HG02763 (cell line): ENCODE data around the gene HNF1A.
A peak's percentile ranks its signal among the peaks of the same experiment; 100 is the strongest.
"Not testable (repeated sequence)": the region's sequence is repeated elsewhere in the genome, so short reads cannot be mapped to it uniquely, and the experiment has no call there.

ENCODE experiments used
- ATAC-seq: cut with Tn5 transposase; IDR thresholded peaks from one replicate; pipeline ENCODE4 v1.9.1; 2021; ENCODE audit warnings: mild to moderate bottlenecking, moderate library complexity; ENCODE audit not compliant: unreplicated experiment

Gene HNF1A

GRCh38 chr12:121038861-121039668 is 60.7 kb downstream of the HNF1A start, which contains the start of gene OASL:
TSS of gene OASL (minus strand) at chr12:121039246. CDS start at chr12:121038971, 275 bp downstream.
- peak; percentile 72 for ATAC-seq

DNA sequence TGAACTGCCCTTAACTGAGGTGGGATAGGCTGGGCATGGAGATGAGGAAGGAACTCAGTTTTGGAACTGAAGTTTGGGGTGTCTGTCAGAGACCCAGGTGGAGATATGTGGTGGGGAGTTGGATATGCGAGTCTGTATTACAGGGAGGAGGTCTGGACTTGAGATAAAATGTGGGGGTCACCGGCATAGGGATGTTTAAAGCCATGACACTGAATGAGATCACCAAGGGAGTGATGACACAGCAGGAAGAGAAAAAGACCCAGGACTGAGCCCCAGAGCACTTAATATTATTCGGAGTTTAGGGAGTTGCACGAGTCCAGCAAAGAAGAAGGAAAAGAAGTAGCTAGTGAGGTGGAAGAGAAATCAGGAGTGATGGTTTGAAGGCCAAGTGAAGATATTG is 64.7 kb downstream of the HNF1A start:
- no peak for ATAC-seq

DNA sequence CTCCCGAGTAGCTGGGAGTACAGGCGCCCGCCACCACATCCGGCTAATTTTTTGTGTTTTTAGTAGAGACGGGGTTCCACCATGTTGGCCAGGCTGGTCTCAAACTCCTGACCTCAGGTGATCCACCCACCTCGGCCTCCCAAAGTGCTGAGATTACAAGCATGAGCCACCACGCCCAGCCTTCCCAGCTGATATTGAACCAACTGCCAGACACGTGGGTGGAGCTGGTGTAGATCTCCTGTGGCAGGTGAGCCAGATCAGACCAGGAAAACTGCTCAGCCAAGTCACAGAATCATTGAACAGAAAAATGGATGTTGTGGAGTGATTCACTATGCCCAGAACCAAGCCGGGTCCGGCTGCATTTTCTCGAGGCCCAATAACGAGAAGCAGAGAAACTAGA is 69.1 kb downstream of the HNF1A start:
- ATAC-seq: not testable (repeated sequence)

- no peak for ATAC-seq
Measured at GRCh38 chr12:121048442-121048841, 70.1 kb downstream of the HNF1A start.

- ATAC-seq: no peak
Measured at GRCh38 chr12:121050725-121051124, 72.4 kb downstream of the HNF1A start.
